Kidney glomerular epithelial cell (primary cell): ENCODE measurements around the gene KIAA0825.
"Not testable (repeated sequence)": the region's sequence is repeated elsewhere in the genome, so short reads cannot be mapped to it uniquely, and the experiment has no call there.

Experiments
- DNase-seq: peaks from one replicate; lab custom pipeline; 2025; lab: John Stamatoyannopoulos, UW

Gene KIAA0825

DNA sequence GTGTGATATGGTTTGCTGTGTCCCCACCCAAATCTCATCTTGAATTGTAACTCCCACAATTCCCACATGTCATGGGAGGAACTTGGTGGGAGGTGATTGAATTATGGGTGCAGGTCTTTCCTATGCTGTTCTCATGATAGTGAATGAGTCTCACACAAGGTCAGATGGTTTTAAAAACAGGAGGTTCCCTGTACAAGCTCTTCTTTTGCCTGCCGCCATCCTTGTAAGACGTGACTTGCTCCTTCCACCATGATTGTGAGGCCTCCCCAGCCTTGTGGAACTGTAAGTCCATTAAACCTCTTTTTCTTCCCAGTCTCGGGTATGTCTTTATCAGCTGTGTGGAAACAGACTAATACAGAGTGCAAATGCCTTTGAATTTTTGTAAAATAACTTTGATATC lies 447.3 kb downstream of the KIAA0825 start:
- not testable (repeated sequence) for DNase-seq

DNA sequence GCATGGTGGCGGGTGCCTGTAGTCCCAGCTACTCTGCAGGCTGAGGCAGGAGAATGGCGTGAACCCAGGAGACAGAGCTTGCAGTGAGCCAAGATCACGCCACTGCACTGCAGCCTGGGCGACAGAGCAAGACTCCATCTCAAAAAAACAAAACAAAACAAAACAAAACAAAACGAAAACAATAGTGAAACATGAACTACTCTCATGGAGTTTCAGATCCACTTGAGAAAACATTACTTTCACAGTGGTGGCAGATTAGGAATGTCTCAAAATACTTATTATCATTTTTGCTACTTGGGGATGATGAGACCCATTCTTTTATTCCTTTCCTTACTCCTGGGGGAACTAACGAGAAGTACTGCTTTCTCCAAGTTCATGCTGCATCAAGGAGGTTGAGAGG lies 448.2 kb downstream of the KIAA0825 start:
- DNase-seq: not testable (repeated sequence)

DNA sequence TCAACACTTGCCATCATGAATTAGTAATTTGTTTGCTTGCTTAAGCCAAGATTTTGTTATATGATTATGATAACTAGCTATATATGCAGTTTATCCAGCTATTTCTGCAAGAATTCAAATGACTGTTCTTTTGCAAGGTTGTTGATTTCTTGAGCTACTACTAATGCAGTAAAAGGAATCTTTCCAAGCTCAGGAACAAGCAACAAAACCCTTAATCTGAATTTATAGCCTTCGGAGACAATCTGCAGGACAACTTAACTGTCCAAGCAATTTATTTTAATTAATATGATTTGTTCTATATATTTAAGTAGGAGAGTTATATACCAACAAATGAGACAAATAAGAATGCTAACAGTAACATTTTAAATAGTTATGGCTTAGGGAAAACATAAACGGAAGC lies 450.3 kb downstream of the KIAA0825 start:
- DNase-seq: no peak

DNA sequence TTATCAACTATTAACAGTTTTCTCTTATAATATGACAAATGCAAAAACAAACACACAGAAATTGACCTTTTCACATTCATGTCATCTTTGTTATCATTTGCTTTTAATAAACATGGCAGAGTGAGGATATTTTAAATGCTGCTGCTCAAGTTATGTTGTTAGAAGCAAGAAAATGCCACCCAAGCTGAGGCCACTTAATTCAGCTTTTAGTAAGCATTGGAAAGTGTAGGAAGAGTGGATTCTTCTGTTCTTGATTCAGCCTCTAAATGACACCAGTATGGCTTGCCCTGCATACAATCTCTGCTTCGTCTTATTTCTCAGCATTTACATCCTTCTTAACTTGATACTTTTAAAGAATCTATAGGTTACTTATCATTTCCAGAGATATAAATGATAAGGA lies 456.6 kb downstream of the KIAA0825 start:
- DNase-seq: no peak

DNA sequence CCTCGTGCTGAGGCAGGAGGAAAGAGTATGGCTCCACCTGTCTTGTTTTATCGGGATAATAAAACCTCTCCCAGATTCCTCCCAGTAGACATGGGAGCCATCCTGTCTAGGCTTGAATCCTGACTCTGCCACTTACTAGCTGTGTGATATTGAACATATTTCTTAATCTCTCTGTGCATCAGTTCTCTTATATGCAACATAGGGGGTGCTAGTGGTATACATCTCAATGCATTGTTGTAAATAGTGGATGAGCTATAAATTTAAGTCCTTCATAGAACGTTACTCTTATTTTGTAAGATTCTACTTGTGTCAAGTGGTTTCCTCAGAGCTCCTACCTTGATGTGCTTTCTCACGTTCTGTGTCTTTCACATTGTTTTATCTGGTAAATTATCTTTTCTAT lies 459.3 kb downstream of the KIAA0825 start:
- no peak for DNase-seq

DNA sequence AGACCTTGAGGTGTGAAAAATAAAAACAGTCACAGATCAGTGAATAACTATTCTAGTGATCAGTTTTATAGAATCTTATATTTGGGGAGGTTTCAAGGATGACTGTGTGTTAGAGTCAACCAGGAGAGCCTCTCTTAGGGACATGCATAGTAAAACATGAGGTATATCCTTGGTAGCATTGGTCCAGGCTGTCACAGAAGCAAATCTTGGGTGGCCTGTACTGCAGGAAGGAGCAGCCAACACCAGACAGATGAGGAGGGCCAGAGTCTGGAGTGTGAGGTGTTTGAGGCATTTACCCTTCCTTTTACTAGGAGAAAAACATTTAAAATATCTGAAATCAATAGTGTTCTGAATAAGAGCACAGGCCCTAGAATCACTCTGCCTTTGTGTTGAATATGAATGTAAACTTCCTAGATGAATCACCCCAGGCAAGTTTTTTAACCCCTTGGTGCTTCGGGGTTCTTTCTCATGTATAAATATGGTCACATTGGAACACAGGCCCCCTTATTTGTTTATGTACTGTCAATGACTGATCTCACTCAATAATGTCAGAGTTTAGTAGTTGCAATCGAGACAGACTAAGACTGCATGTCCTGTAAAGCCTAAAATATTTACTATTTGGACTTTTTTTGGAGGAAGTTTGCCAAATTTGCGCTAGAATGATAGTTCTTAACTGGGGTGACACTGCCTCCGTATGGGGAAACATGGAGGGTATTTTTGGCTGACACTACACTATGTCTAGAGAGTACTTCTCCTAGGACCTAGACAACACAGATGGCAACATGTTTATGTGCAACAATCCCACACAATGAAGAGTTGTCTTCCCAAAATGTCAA lies 460.5 kb downstream of the KIAA0825 start:
- DNase-seq: no peak

DNA sequence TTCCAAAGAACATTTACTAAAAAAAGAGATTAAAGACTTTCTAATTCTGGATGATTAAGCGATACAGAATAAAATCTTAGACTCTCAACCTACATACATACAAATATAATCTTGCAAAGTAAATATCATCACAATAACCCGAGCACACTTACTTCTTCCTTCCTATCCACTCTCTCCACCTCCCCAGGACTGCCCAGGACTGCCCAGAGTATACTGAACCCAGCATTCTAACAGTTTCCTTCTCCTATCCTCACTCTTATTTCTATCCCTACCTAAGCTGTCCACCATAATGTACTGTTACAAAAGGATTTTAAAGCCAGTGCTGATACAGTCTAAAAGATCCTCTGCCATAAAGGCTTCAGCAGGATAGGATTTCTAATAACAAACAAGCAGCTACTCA lies 463.7 kb downstream of the KIAA0825 start:
- DNase-seq: no peak

DNA sequence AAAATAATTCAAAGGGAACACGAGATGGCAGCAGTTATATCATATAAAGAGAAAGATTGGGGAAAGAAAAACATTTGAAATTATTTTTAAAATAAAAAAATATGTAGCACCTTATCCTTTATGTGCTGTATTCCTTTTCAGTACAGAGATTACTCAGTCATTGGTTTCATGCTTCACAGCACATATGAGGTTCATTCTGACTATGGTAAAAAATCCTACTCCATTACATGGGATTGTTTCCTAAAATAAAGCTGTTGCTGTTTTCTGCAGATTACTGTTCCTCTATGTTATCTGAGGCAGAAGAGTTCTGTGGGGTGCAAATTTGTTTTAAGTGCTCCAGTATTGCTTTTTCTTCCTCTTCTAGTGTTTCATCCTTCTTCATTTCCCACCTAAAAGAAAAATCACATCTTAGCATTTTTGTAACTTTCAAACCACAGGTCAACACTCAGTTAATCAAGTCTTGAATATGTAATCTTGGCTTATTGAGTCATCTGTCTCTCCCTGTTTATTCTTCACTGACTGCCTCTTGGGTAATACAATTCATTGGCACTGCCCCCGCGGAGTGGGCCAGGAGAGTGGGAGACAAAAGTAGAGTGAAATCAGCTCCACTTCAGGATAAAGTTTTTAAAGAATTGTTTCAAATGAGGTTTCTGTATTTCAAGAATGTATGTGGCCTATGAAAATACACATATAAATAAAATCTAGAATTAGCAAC lies 464.5 kb downstream of the KIAA0825 start:
- peak; percentile 87 for DNase-seq

DNA sequence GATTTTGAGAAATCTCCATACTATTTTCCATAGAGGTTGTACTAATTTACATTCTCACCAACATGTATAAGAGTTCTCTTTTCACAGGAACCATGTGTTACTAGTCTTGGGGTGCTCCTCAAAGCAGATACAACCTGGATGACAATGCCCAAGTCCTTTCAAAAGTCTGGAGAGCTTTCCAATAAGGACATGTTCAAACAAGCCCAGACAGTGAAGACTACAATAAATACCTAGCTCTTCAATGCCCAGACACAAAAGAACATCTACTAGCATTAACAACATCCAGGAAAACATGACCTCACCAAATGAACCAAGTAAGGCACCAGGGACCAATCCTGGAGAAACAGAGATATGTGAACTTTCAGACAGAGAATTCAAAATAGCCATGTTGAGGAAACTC lies 474.8 kb downstream of the KIAA0825 start:
- DNase-seq: not testable (repeated sequence)

DNA sequence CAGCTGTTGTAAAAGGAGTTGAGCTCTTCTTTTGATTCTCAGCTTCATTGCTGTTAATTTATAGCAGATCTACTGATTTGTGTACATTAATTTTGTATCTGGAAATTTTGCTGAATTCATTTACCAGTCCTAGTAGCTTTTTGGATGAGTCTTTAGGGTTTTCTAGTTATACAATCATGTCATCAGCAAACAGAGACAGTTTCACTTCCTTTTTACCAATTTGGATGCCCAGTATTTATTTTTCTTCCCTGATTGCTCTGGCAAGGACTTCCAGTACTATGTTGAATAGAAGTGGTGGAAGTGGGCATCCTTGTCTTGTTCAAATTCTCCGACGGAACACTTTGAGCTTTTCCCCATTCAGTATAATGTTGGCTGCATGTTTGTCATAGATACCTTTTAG lies 478.1 kb downstream of the KIAA0825 start:
- DNase-seq: no peak

DNA sequence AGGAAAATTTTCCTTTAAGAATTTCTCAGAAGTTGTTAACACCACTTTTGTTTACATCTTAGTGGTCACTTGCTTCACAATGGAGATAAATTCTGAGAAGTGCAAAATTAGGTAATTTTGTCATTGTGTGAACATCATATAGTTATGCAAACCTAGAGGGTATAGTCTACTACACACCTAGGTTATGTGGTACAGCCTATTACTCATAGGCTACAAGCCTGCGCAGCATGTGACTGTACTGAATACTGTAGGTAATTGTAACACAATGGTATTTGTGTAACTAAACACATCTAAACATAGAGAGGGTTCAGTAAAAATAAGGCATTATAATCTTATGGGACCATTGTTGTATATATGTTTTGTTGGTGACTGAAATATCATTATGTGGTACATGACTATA lies 488.3 kb downstream of the KIAA0825 start:
- DNase-seq: no peak

DNA sequence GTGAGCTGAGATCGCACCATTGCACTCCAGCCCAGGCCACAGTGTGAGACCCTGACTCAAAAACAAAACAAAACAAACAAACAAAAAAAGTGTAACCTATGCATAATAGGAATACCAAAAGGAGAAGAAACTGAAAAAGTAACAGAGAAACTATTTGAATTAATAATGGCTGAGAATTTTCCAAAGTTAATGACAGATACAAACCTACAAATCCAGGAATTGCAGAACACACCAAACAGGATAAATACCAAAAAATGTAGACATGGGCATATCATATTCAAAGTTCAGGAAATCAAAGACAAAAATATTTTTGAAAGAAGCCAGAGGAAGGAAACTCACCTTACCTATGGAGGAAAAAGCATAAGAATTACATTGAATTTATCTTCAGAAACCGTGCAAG lies 493.3 kb downstream of the KIAA0825 start:
- DNase-seq: no peak

DNA sequence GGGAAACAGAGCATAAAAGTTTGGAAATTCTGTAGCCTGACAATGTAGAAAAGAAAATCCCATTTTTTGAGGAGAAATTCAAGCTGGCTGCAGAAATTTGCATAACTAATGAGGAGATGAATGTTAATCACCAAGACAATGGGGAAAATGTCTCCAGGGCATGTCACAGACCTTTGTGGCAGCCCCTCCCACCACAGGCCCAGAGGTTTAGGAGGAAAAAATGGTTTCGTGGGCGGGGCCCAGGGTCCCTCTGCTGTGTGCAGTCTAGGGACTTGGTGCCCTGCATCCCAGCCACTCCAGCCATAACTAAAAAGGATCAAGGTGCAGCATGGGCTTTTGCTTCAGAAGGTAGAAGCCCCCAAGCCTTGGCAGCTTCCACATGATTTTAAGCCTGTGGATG lies 502.1 kb downstream of the KIAA0825 start:
- DNase-seq: not testable (repeated sequence)

DNA sequence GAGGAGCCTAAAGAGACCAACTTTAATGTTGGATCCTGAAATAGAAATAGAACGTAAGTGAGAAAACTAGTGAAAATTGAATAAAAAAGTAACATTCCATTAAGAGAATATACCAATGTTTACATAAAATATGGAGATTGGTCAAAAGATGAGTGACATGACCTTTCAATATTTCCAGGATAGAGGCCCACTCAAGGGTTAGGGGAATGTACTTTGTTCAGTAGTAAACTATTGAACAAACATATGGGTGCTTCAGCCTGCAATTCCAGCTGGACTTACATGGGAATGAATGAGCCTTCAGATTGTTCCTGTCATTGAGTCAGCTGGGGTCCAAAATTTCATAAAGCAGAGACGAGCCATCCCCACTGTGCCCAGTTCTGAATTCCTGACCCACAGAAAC lies 505.3 kb downstream of the KIAA0825 start:
- no peak for DNase-seq

DNA sequence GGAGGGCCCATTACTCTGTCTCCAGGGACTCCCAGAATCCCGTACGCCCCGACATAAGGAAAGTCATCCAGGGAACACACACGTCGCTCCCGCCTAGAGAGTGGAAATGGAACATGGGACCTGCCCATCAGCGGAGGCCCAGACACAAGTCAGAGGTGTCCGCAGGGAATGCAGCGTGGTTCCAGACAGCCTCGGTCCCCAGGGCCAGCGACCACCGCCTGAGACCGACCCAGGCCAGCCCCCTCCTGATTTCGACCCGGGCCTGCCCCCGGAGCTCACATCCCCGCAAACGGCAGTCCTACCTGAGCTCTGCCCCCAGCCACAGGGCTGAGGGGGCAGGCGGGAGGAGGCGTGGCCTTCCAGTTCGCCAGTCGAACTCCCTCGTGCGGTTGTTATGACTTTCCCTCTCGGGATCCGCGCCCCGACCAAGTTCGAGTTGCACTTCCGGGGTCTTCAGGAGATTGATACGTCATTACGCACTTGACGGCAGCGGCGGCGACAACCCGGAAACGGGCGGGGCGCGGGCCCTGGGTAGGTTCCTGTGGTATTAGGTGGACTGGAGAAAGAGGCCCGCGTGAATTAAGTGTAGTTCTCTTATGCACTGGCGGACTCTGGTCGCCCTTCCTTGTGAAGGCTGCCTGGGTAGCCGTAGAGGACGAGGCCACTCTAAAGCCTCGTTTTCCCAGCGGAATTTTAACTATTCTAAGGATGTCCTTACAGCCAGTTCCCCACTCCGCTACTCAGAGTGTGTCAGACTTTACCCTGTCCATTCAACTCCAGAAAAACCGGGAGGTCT lies 507.0 kb downstream of the KIAA0825 start:
- DNase-seq: peak; percentile 93

DNA sequence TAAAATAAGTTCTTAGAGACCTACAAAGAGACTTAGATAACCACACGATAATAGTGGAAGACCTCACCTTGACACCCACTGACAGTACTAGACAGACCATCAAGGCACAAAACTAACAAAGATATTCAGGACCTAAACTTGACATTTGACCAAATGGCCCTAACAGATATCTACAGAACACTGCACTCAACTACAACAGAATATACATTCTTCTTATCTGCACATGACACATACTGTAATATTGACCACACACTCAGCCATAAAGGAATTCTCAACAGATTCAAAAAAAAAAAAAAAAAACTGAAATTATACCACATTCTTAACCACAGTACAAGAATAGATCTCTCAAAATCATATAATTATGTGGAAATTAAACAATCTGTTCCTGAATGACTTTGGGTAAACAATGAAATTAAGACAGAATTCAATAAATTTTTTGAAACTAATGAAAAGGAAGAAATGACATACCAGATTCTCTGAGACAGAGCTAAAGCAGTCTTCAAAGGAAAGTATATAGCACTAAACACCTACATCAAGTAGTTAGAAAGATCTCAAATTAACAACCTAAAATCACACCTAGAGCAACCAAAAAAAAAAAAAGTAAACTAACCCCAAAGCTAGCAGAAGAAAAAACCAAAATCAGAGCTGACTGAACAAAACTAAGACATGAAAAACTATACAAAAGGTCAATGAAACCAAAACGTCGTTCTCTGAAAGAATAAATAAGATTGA lies 514.7 kb downstream of the KIAA0825 start:
- DNase-seq: no peak
